Neural cell (in vitro differentiated cells): Measurements from ENCODE around the gene LDB2.

Source experiments
- CTCF ChIP-seq: fragments of 450-650 bp; IDR thresholded peaks from 2 replicates; pipeline ENCODE4 v1.5.1; 2014; ENCODE audit warnings: antibody characterized with exemption, mild to moderate bottlenecking, moderate library complexity; ENCODE audit not compliant: poor library complexity, severe bottlenecking
- EZH2 ChIP-seq: fragments of 200-600, 300-800 bp; shearing (Covaris generic), sonication (generic); IDR thresholded peaks from 2 replicates; pipeline ENCODE4 v1.6.1; 2014; ENCODE audit warnings: antibody characterized with exemption, low read length, borderline replicate concordance, mild to moderate bottlenecking; ENCODE audit not compliant: insufficient read depth, poor library complexity, severe bottlenecking
- POLR2AphosphoS5 ChIP-seq: IDR thresholded peaks from 2 replicates; pipeline ENCODE4 v1.6.1; 2012
- RAD21 ChIP-seq: fragments of 450-650 bp; conservative IDR thresholded peaks from 2 replicates; pipeline ENCODE4 v1.6.1; 2014; ENCODE audit warnings: antibody characterized with exemption, mild to moderate bottlenecking, moderate library complexity
- REST ChIP-seq: IDR thresholded peaks from 2 replicates; pipeline ENCODE4 v1.6.1; 2012; ENCODE audit warnings: borderline replicate concordance
- SMC3 ChIP-seq: fragments of 450-650 bp; conservative IDR thresholded peaks from 2 replicates; pipeline ENCODE4 v1.6.1; 2014; ENCODE audit warnings: antibody characterized with exemption, mild to moderate bottlenecking, moderate library complexity; ENCODE audit not compliant: poor library complexity
- TAF1 ChIP-seq: IDR thresholded peaks from 2 replicates; pipeline ENCODE4 v1.6.1; 2012; ENCODE audit warnings: low read depth

GRCh38 chr4:16524911-16525554 lies 373.4 kb downstream of the LDB2 start:
- TF ChIP-seq CTCF (no peak), EZH2 (no peak), POLR2AphosphoS5 (no peak), RAD21 (no peak), SMC3 (no peak), REST (no peak), TAF1 (no peak)
